Panc1 (cell line): ENCODE data around the gene MXRA8. TPM values are rescaled to one million over a fixed set of nuclear protein-coding genes. Genes with fewer than 3 reads are reported as not detected.

Source experiments
- ATAC-seq: fragments of 200-7000 bp; cut with Tn5 transposase; 2 replicates; pipeline ENCODE4 v1.9.1; 2020; ENCODE audit warnings: mild to moderate bottlenecking, moderate library complexity
- BruUV-seq: library from RNA; stranded (reverse); fragments of 400-500 nt; replicated peaks from 2 replicates; lab custom pipeline; 2021; lab: Mats Ljungman, UMichigan
- CTCF ChIA-PET: fragments of 300-600 bp; sonication (Branson Sonifier 250); formaldehyde crosslinking; loops from one replicate; lab custom pipeline; 2022; ENCODE audit warnings: antibody characterized with exemption; lab: Charles Lee
- POLR2A ChIA-PET: fragments of 300-600 bp; sonication (Branson Sonifier 250); formaldehyde crosslinking; loops from one replicate; lab custom pipeline; 2022; ENCODE audit warnings: antibody characterized with exemption; lab: Charles Lee
- DNase-seq: peaks from one replicate; pipeline ENCODE4 v3.0.0-alpha.2; 2010; ENCODE audit warnings: low read depth, low spot score
- H3K27ac ChIP-seq: 2 replicates; pipeline ENCODE4 v1.5.1; 2011; ENCODE audit warnings: mild to moderate bottlenecking, low read length, inconsistent platforms
- H3K27me3 ChIP-seq: fragments of 200-500 bp; sonication (Bioruptor generic); 2 replicates; pipeline ENCODE4 v1.6.0; 2014; ENCODE audit warnings: low read length, inconsistent platforms; ENCODE audit not compliant: control insufficient read depth, insufficient read depth
- H3K36me3 ChIP-seq: fragments of 200-500 bp; sonication (Bioruptor generic); 2 replicates; pipeline ENCODE4 v1.5.1; 2014; ENCODE audit warnings: inconsistent platforms, mild to moderate bottlenecking, low read length, moderate library complexity; ENCODE audit not compliant: control insufficient read depth, insufficient read depth
- H3K4me1 ChIP-seq: 2 replicates; pipeline ENCODE4 v1.5.1; 2011; ENCODE audit warnings: inconsistent platforms, mild to moderate bottlenecking, low read length, moderate library complexity; ENCODE audit not compliant: control insufficient read depth, insufficient read depth
- H3K4me3 ChIP-seq, 2 experiments: 2 replicates each; pipeline ENCODE4 v1.5.1; 2011 to 2012; ENCODE audit warnings: low read depth in 2 of 2, low read length in 2 of 2, mild to moderate bottlenecking in 2 of 2, inconsistent platforms in 1 of 2, moderate library complexity in 1 of 2
- H3K9me3 ChIP-seq: fragments of 200-500 bp; sonication (Bioruptor generic); 2 replicates; pipeline ENCODE4 v1.5.1; 2014; ENCODE audit warnings: low read depth, mild to moderate bottlenecking, inconsistent platforms, low read length, moderate library complexity; ENCODE audit not compliant: control insufficient read depth, insufficient read depth
- CTCF ChIP-seq: fragments of 450-650 bp; IDR thresholded peaks from 2 replicates; pipeline ENCODE4 v1.5.1; 2017; ENCODE audit warnings: mild to moderate bottlenecking
- POLR2AphosphoS5 ChIP-seq: IDR thresholded peaks from 2 replicates; pipeline ENCODE4 v1.6.1; 2012; ENCODE audit warnings: mild to moderate bottlenecking, low read depth, low read length, moderate library complexity
- REST ChIP-seq, 2 experiments: IDR thresholded peaks; 2 replicates each; pipeline ENCODE4 v1.6.1; 2011 to 2012; ENCODE audit warnings: low read depth in 2 of 2, control low read depth in 1 of 2, low read length in 1 of 2, mild to moderate bottlenecking in 1 of 2, moderate library complexity in 1 of 2; ENCODE audit not compliant: insufficient read depth in 1 of 2
- SIN3A ChIP-seq: IDR thresholded peaks from 2 replicates; pipeline ENCODE4 v1.6.1; 2012; ENCODE audit warnings: low read depth, mild to moderate bottlenecking, low read length, moderate library complexity, borderline replicate concordance; ENCODE audit not compliant: insufficient read depth
- TCF7L2 ChIP-seq: IDR thresholded peaks from 2 replicates; pipeline ENCODE4 v1.6.1; 2011; ENCODE audit warnings: mild to moderate bottlenecking, low read depth, low read length, inconsistent platforms
- in situ Hi-C: cut with HindIII; loops from 2 replicates; pipeline ENCODE4 v1.10.0; 2016; ENCODE audit warnings: low sequenced_read_pairs, low pct_unique_long_range_greater_than_20kb
- intact Hi-C: fragments of 100-400 bp; cut with micrococcal nuclease; formaldehyde crosslinking; loops from one replicate; pipeline ENCODE4 v1.10.0; 2022; ENCODE audit not compliant: unreplicated experiment
- total RNA-seq: library from RNA; stranded (reverse); gene quantifications from one replicate; pipeline ENCODE4 v1.2.1, GENCODE V29; 2021; ENCODE audit not compliant: unreplicated experiment

Gene MXRA8
- total RNA-seq, 1 experiment from 2014 or later, result 96.0 TPM

- Histone ChIP-seq H3K9me3 (no peaks in the 10 kb centered on the region), H3K27me3 (no peaks in the 10 kb centered on the region), H3K36me3 (peaks cover 3% of the 10 kb centered on the region), H3K4me3 (no peak overlapping the region), H3K4me1 (peaks cover 7% of the 10 kb centered on the region; the same call in 1 of the 2 replicates), H3K27ac (no peak overlapping the region)
- intact Hi-C loops (no loop called here), in situ Hi-C loops (no loop called here)
- ATAC-seq, result no peak
- BruUV-seq, result no TSS peak
- ChIA-PET POLR2A (no interaction called here), CTCF (no interaction called here)
- TF ChIP-seq CTCF, result no peak
- no peak for TF ChIP-seq POLR2AphosphoS5
- no peak for TF ChIP-seq SIN3A
- TF ChIP-seq TCF7L2, result no peak
- no peak for TF ChIP-seq REST (IDR thresholded peaks at IDR 0.05; ENCODE audit: insufficient read depth in 1 of 2, low read depth in 2 of 2, low read length in 1 of 2)
- no peak for DNase-seq
Measured at GRCh38 chr1:1381294-1381693, 22.9 kb upstream of the MXRA8 start.

- Histone ChIP-seq H3K9me3 (no peaks in the 10 kb centered on the region), H3K27ac (no peak overlapping the region), H3K27me3 (no peaks in the 10 kb centered on the region), H3K36me3 (peaks cover 4% of the 10 kb centered on the region; the same call in 1 of the 2 replicates), H3K4me1 (peaks cover 8% of the 10 kb centered on the region; the same call in 1 of the 2 replicates), H3K4me3 (no peak overlapping the region)
- intact Hi-C loops (no loop called here), in situ Hi-C loops (no loop called here)
- ATAC-seq (no peak), DNase-seq (no peak)
- no TSS peak for BruUV-seq
- CTCF ChIA-PET, result no interaction called here
- POLR2A ChIA-PET, result no interaction called here
- TF ChIP-seq REST (IDR thresholded peaks at IDR 0.05; ENCODE audit: insufficient read depth in 1 of 2, low read depth in 2 of 2, low read length in 1 of 2) (no peak), POLR2AphosphoS5 (no peak), SIN3A (no peak), CTCF (no peak), TCF7L2 (no peak)
Measured at GRCh38 chr1:1380860-1381259, 22.5 kb upstream of the MXRA8 start.
